NCI-H2107 (cell line): ENCODE data around the gene ANO8.
"Not testable (repeated sequence)": the region's sequence is repeated elsewhere in the genome, so short reads cannot be mapped to it uniquely, and the experiment has no call there.

Source experiments
- DNase-seq: peaks from one replicate; lab custom pipeline; 2025; lab: John Stamatoyannopoulos, UW

ANO8 gene

GRCh38 chr19:17311455-17312188 lies 23.0 kb downstream of the ANO8 start:
- no peak for DNase-seq

DNA sequence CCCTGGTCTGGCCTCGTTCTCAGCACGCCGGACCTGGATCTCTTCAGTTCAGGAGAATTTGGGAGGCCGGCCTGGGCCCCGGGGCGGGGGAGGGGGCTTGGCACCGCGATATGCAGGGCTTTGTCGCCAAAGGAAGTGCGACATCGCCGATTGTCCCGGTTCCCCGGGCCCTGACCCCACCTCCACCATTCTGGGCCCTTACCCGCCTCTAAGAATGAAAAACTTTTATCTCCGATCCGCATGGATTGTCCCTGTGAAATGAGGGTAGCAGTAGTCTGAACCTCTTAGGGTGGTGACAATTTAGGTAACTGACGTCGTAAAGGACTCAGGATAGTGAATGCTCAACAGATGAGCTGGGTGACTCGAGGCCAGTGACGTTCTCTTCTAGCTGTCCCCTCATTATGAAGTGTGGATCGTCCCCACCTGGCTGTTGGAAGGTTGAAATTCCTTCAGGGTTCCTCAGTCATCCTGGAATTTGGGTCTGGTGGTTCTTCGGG lies 24.6 kb downstream of the ANO8 start:
- DNase-seq = no peak

- DNase-seq = peak; percentile 98
Observed at GRCh38 chr19:17309198-17309964, 25.3 kb downstream of the ANO8 start, which contains the start of gene DDA1. DDA1 (plus strand) TSS chr19:17309563; CDS start chr19:17309655, 92 bp downstream.

GRCh38 chr19:17307876-17308377 lies 26.7 kb downstream of the ANO8 start:
- DNase-seq = no peak

- DNase-seq = no peak
Observed at GRCh38 chr19:17306285-17306714, 28.4 kb downstream of the ANO8 start.

DNA sequence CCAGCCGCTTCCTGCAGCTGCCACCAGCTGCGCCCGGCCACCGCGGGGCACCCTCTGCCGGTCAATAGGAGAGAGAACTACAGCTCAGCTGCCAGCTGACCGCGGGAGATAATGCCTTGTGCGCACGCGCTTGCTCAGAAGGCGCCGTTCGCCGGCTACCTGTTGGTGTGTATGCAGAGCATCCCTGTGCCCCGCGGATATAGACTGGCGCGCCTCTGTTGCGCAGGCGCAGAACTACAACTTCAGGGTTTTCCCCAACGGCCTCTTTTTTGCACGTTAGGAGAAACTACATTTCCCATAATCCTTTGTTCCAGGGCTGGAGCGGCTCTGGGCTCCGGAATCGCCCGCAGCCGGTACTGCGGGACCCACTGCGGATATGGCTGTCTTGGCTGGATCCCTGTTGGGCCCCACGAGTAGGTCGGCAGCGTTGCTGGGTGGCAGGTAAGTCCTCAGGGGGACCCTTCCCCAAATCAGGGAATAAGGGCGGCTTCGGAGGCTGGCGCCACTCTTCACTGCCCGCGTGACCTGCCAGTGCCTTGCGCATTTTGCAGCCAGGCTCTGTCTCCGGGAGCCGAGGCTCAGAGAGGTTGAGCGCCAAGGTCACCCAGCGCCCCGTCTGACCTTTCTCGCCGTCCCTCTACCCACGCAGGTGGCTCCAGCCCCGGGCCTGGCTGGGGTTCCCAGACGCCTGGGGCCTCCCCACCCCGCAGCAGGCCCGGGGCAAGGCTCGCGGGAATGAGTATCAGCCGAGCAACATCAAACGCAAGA lies 29.0 kb downstream of the ANO8 start, which contains the start of gene MRPL34:
TSS of gene MRPL34 (plus strand) at position 356 of the 768 bp plus-strand sequence. CDS start at position 377, 21 bp downstream.
- peak; percentile 97 for DNase-seq

- DNase-seq = no peak
Observed at GRCh38 chr19:17305216-17305516, 29.5 kb downstream of the ANO8 start.

DNA sequence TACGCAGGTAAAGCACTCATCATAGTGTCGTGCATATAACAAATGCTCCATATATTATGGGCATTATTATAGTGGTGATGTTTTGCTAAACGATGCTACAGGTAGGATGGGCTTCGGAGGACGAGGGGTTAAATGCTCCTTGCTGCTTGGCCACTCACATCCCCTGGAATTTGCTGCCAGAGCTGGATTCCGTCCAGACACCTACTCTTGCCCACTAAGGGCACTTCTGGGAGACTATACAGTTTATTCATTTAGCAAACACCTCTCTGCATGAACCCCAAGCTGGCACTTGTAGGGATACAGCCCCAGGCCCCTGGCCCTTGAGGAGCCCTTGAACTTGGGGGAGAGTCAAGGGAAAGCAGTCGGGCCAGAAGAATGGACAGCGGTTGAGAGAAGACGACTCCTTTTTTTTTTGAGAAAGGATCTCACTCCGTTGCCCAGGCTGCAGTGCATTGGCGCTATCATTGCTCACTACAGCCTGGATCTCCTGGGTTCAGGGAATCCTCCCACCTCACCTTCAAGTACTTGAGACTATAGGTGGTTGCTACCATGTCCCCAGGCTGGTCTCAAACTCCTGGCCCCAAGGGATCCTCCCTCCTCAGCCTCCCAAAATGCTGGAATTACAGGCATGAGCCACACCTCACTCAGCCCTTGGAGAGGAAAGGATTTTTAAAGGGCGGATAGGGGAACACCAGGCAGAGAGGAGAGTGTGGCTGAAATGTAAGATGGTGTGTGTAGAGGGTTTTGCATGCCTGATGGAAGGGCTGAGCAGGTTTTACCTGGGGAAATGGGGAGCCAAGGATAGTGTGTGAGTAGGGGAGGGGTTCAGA lies 30.1 kb downstream of the ANO8 start:
- DNase-seq = no peak

DNA sequence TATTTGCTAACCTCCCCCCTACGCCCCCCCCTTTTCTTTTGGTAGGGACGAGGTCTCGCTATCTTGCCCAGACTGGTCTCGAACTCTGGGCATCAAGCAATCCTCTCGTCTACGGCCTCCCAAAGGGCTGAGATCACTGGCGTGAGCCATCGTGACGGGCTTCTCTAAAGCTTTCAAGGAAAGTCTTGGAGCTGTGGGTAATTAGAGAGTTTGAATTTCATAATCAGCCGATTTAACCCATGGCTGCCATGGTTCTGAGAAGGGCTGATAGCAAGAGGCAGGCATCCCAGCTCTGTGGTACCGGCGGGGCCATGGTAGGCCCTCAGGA lies 30.8 kb downstream of the ANO8 start:
- DNase-seq = no peak

DNA sequence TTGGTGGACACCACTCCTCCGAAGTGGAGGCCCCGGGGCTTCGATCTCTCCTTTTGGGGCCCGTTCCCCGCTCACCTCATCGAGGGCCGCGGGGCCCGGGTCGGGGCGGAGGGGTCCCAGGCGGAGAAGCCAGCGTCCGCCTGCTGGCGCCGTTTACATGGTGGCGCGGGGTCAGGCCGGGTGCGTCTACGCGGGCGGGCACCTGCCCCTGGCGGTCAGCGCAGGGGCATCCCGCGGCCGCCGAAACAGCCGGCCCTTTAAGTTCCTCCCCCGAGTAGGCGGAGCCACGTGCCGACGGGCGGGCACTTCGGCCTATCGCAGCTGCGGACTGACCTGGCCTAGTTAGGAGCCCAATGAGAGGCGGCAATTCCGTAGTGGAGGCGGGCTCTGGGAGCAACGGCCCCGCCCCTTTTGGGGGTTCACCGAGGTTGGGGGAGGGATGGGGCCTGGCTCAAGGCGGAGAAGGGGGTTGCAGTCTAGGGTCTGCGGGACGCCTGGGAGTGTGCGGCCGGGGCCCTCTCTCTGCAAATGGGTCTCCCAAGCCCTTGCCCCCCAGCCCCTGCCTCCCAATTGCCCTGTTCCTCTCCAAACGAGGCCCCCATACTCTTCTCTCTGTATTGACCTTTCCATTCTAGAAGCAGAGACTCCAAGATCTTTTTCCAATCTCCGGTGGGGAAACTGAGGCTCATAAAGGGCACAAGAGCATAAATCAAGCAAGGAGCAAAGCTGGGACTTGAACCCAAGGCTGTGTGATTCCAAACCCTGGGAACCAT lies 31.3 kb downstream of the ANO8 start, which contains the start of gene ABHD8:
TSS of gene ABHD8 (minus strand) at position 259 of the 773 bp plus-strand sequence. CDS start 1,809 bp downstream, outside the sequence.
- peak; percentile 88 for DNase-seq

GRCh38 chr19:17302391-17303166 lies 32.1 kb downstream of the ANO8 start:
- no peak for DNase-seq

DNA sequence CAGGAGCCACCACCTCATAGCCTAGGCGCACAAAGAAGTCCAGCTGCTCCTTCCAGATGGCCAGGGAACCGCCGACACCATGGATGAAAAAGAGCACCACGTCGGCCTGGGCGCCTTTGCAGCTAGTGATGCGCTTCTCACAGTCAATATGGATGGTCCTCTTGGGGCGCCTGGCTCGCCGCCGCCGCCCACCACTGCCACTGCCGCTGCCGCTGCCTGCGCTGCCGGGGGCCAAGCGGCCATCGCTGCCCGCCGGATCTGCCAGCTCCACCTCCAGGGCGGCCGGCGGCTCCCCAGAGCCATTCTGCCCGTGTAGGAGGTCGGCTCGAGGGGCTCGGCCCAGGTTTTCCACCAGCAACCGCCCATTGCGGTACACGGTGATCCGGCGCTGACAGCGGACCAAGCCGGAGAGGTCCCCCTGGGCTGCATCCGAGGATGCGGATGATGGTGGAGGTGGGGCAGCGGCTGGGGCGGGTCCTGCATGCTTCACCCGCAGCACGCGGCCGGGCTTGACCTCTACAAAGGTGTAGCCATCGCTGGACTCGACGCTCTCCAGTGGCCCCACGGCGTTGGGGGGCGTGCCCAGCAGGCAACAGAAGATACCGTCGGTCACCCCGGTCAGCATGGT lies 33.5 kb downstream of the ANO8 start:
- DNase-seq = no peak

DNA sequence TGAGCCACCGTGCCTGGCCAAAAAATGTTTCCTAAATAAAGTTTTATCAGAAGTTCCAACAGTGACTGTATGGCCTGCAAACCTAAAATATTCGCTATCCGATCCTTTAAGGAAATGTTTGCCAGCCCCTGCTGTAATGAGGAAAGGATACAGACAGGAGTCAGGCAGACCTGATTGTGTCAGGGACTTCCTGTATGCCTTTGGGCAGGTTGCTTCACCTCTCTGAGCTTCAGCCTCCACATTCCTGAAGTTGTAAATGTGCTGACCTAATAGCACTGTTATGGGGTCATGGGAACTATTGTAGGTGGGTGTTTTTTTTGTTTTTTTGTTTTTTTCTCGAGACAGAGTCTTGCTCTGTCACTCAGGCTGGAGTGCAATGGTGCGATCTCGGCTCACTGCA lies 37.7 kb downstream of the ANO8 start:
- DNase-seq = no peak

DNA sequence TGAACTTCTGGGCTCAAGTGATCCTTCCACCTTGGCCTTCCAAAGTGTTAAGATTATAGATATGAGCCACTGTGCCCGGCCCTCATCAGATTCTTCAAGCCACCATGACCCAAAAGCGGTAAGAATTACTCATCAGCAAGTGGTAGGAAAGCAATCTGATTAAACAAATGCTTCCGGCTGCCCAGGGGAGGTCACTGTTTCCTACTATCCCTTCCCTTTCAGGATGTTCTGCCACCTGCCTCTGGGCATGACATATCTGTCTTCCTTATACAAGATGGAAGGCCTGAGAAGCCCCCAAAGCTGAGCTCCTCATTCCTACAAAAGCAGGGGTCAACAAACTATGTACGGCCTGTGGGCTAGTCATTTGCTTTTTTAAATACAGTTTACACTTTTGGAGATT lies 38.4 kb downstream of the ANO8 start:
- DNase-seq = no peak

GRCh38 chr19:17295551-17295950 lies 39.1 kb downstream of the ANO8 start:
- DNase-seq = not testable (repeated sequence)

GRCh38 chr19:17294051-17294891 lies 40.4 kb downstream of the ANO8 start:
- no peak for DNase-seq

DNA sequence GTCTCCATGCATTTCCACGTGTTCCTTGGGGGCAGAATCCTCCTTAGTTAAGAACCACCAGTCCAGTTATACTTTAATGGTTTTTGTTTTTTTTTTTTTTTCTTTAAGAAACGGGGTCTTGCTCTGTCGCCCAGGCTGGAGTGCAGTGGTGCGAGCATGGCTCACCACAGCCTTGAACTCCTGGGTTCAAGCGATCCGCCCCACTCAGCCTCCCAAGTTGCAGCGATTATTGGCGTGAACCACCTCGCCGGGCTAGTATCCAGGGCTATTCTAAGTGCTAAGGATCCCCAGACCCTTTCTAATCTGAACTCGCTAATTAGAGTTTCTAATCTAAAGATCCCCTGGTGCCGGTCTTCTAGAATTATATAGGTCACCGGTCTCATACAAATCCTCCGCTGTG lies 41.0 kb downstream of the ANO8 start:
- no peak for DNase-seq
